MCF 10A (cell line): Measurements from ENCODE around the gene SPDYE1. TPM values are rescaled to one million over a fixed set of nuclear protein-coding genes. Genes with fewer than 3 reads are reported as not detected.
"Not testable (repeated sequence)": the region's sequence is repeated elsewhere in the genome, so short reads cannot be mapped to it uniquely, and the experiment has no call there.

Experiments used
- BruUV-seq: library from RNA; stranded (reverse); fragments of 400-500 nt; replicated peaks from 2 replicates; lab custom pipeline; 2021; lab: Mats Ljungman, UMichigan
- CTCF ChIA-PET: fragments of 300-600 bp; sonication (Branson Sonifier 250); formaldehyde crosslinking; extraction: SDS; loops from one replicate; lab custom pipeline; 2021; ENCODE audit warnings: antibody characterized with exemption, inconsistent platforms; lab: Yijun Ruan, JAX
- POLR2A ChIA-PET: fragments of 300-600, 350-650 bp; sonication (Branson Sonifier 250); formaldehyde crosslinking; extraction: SDS; loops from one replicate; lab custom pipeline; 2020; ENCODE audit warnings: antibody characterized with exemption, inconsistent platforms; lab: Yijun Ruan, JAX
- DNase-seq: peaks from one replicate; pipeline ENCODE4 v3.0.0-alpha.2; 2018; ENCODE audit not compliant: unreplicated experiment
- H3K27ac Mint-ChIP-seq: one replicate; pipeline ENCODE4 v1.8.0; 2022; ENCODE audit warnings: mild to moderate bottlenecking, low read depth, mixed read lengths; ENCODE audit not compliant: unreplicated experiment
- H3K27me3 Mint-ChIP-seq: one replicate; pipeline ENCODE4 v1.8.0; 2022; ENCODE audit warnings: mixed read lengths; ENCODE audit not compliant: insufficient read depth, unreplicated experiment
- H3K36me3 Mint-ChIP-seq: one replicate; pipeline ENCODE4 v1.8.0; 2022; ENCODE audit warnings: mild to moderate bottlenecking, moderate library complexity, mixed read lengths; ENCODE audit not compliant: insufficient read depth, unreplicated experiment
- H3K4me1 Mint-ChIP-seq: one replicate; pipeline ENCODE4 v1.8.0; 2022; ENCODE audit warnings: mixed read lengths; ENCODE audit not compliant: insufficient read depth, unreplicated experiment
- H3K4me3 Mint-ChIP-seq: one replicate; pipeline ENCODE4 v1.8.0; 2022; ENCODE audit warnings: mild to moderate bottlenecking, moderate library complexity, mixed read lengths; ENCODE audit not compliant: unreplicated experiment
- H3K9me3 Mint-ChIP-seq: one replicate; pipeline ENCODE4 v1.8.0; 2022; ENCODE audit warnings: mixed read lengths; ENCODE audit not compliant: unreplicated experiment
- intact Hi-C: fragments of 100-400 bp; cut with micrococcal nuclease; formaldehyde crosslinking; loops from 2 replicates; pipeline ENCODE4 v1.14.1; 2022
- total RNA-seq: library from RNA; stranded (reverse); gene quantifications from 2 replicates; pipeline ENCODE4 v1.2.3, GENCODE V29; 2022

SPDYE1 gene
- total RNA-seq, 1 experiment from 2014 or later: not detected

DNA sequence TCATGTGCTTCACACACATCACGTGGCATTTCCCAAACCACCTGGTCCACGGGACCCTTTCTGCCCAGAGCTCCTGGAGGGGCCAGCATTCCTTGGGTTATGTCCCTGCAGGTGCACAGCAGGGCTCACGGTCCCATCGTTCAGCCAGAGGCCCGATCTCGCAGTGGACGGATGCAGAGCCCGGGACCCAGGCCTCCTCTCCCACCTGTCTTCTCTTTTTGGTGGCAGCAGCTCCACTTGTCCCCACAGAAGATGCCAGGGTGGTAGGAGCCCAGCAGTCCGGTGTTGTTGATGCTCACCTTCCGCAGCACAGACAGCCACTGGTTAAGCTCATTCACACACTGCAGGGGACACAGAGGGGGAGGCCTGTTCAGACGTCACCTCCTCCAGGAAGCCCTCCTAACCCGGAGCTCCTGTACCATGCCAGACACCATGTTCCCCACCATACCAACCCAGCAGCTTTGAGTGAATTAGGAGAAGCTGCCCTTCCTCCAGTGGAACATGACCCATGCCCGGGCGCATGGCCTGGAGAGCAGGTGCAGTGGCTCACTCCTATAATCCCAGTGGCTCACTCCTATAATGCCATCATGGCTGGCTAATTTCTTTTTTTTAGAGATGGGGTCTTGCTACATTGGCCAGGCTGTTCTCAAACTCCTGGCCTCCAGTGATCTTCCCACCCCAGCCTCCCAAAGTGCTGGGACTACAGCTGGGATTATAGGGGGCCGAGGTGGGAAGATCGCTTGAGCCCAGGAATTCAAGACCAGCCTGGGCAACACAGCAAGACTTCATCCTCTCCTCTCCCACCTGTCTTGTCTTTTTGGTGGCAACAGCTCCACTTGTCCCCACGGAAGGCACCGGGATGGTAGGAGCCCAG is 36.5 kb downstream of the SPDYE1 start:
- H3K9me3 Mint-ChIP-seq, H3K27ac Mint-ChIP-seq, BruUV-seq, intact Hi-C loops, CTCF ChIA-PET, H3K4me1 Mint-ChIP-seq, POLR2A ChIA-PET, DNase-seq, H3K27me3 Mint-ChIP-seq, H3K4me3 Mint-ChIP-seq, H3K36me3 Mint-ChIP-seq: not testable (repeated sequence)

GRCh38 chr7:44036364-44036763 is 38.7 kb downstream of the SPDYE1 start:
- H3K9me3 Mint-ChIP-seq, BruUV-seq, CTCF ChIA-PET, H3K27me3 Mint-ChIP-seq, H3K27ac Mint-ChIP-seq, H3K36me3 Mint-ChIP-seq, H3K4me1 Mint-ChIP-seq, intact Hi-C loops, H3K4me3 Mint-ChIP-seq, POLR2A ChIA-PET: not testable (repeated sequence)
- peak; percentile 53 for DNase-seq

- DNase-seq, intact Hi-C loops, H3K27ac Mint-ChIP-seq, H3K4me3 Mint-ChIP-seq, BruUV-seq, H3K27me3 Mint-ChIP-seq, H3K4me1 Mint-ChIP-seq, H3K36me3 Mint-ChIP-seq, H3K9me3 Mint-ChIP-seq: not testable (repeated sequence)
- ChIA-PET CTCF (interaction anchor here (0.6 kb wide), 1 partner anchor 80 kb away, joined by 3 read pairs; no protein-coding TSS in a partner anchor), POLR2A (interaction anchor here (0.7 kb wide), 1 partner anchor 141 kb away, joined by 4 read pairs; no protein-coding TSS in a partner anchor)
Observed at GRCh38 chr7:44037951-44038350, 40.3 kb downstream of the SPDYE1 start.

DNA sequence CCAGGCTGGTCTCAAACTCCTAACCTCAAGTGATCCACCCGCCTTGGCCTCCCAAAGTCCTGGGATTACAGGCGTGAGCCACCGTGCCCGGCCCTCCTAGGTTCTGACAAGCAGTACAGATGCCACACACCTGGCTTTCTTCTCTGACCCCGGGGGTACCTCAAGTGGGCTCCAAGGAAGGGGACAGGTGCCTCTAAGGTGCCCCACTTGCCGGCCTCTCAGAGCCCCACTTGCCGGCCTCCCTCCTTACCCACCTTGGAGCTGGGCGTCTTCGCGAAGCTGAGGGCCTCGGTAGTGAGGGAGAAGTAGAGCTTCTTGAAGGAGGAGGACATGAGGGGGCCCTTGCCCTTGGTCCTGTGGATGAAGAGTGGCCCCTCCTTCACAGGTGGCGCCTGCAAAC is 40.9 kb downstream of the SPDYE1 start:
- H3K27ac Mint-ChIP-seq, POLR2A ChIA-PET, H3K36me3 Mint-ChIP-seq, intact Hi-C loops, H3K4me1 Mint-ChIP-seq, H3K27me3 Mint-ChIP-seq, H3K4me3 Mint-ChIP-seq, BruUV-seq, H3K9me3 Mint-ChIP-seq, DNase-seq: not testable (repeated sequence)
- CTCF ChIA-PET: interaction anchor here (0.6 kb wide), 1 partner anchor 108 kb away, joined by 4 read pairs; no protein-coding TSS in a partner anchor

DNA sequence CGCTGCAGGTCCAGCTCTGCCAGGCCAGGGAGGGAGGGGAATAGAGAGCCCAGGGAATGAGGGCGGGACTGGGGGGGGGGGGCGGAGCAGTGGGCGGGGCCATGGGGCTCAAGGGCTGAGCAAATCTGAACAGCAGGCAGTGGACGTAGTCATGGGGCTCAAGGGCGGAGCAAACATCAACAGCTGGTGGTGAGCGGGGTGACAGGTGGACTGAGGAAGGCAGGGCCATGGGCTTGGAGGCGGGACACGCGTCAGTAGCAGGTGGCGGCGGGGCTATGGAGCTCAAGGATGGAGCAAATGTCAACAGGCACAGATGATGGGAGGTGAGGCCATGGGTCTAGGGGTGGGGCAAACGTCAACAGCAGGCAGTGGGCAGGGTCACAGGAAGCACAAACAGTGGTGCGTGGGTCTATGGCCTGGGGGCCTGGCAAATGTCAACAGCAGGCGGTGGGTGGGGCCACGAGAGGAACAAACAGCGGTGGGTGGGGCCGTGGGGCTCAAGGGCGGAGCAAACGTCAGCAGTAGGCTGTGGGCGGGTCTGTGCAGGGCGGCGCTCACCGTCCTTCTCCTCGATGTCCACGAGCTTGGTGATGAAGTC is 41.4 kb downstream of the SPDYE1 start:
- H3K9me3 Mint-ChIP-seq, H3K4me1 Mint-ChIP-seq, H3K27me3 Mint-ChIP-seq, H3K36me3 Mint-ChIP-seq, BruUV-seq, intact Hi-C loops, POLR2A ChIA-PET: not testable (repeated sequence)
- CTCF ChIA-PET: interaction anchor here (0.6 kb wide), 1 partner anchor 108 kb away, joined by 4 read pairs; no protein-coding TSS in a partner anchor
- H3K4me3 Mint-ChIP-seq: peak overlapping the region; percentile 71
- DNase-seq: peak; percentile 82
- H3K27ac Mint-ChIP-seq: peak overlapping the region; percentile 47

DNA sequence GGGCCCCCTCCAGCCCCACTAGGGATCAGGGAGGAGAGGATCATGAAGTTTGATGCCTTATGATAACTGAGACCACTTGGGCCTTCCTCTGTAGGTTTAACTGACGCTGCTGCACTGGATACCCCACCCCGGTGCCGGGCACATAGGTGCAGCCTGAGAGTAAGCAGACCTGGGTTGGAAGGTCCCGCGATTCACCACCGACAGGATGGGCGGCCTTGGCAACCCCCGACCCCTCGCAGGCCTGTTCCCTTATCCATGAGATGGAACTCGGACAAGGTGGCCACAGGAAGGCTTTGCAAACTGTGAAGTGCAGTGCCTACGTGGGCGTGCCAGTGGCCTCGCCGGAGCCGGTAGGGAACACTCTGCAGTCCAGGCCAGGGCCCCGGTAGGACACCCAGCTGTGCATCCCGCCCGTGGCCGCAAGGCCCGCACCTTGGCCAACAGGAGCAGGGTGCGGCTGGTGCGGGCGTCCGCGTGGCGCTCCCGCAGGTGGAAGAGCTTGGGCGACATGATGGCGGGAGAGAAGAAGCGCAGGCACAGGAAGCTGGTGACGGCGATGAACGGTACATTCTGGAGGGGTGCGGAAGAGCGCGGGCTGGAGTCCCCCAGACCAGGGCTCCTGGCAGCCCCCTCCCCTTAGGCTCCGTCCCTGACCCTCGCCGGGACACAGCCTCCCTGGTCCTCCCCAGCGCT is 42.2 kb downstream of the SPDYE1 start:
- H3K36me3 Mint-ChIP-seq, intact Hi-C loops, CTCF ChIA-PET, BruUV-seq, DNase-seq, H3K4me1 Mint-ChIP-seq, H3K27ac Mint-ChIP-seq, H3K27me3 Mint-ChIP-seq, POLR2A ChIA-PET, H3K9me3 Mint-ChIP-seq, H3K4me3 Mint-ChIP-seq: not testable (repeated sequence)

- H3K4me3 Mint-ChIP-seq: peak overlapping the region; percentile 54
- BruUV-seq, H3K9me3 Mint-ChIP-seq, H3K4me1 Mint-ChIP-seq, POLR2A ChIA-PET, CTCF ChIA-PET, H3K27ac Mint-ChIP-seq, H3K27me3 Mint-ChIP-seq, DNase-seq, H3K36me3 Mint-ChIP-seq, intact Hi-C loops: not testable (repeated sequence)
Observed at GRCh38 chr7:44040493-44040891, 42.8 kb downstream of the SPDYE1 start.
